OCI-LY7 (cell line): Measurements from ENCODE around the gene NOTCH4. TPM values are rescaled to one million over a fixed set of nuclear protein-coding genes. Genes with fewer than 3 reads are reported as not detected.
A peak's percentile ranks its signal among the peaks of the same experiment; 100 is the strongest.

Source experiments
- BruUV-seq: library from RNA; stranded (reverse); fragments of 400-500 nt; replicated peaks from 2 replicates; lab custom pipeline; 2021; lab: Mats Ljungman, UMichigan
- CTCF ChIA-PET: fragments of 300-600 bp; sonication (Branson Sonifier 250); formaldehyde crosslinking; loops from one replicate; lab custom pipeline; 2022; ENCODE audit warnings: antibody characterized with exemption; ENCODE audit not compliant: unreplicated experiment; lab: Charles Lee
- POLR2A ChIA-PET: fragments of 300-600 bp; sonication (Branson Sonifier 250); formaldehyde crosslinking; loops from one replicate; lab custom pipeline; 2022; ENCODE audit warnings: antibody characterized with exemption; lab: Charles Lee
- DNase-seq: peaks from one replicate; pipeline ENCODE4 v3.0.0-alpha.2; 2015; ENCODE audit warnings: low spot score
- H2AFZ ChIP-seq: fragments of 200-600 bp; sonication (generic), shearing (Covaris generic); 2 replicates; pipeline ENCODE4 v1.6.1; 2014; ENCODE audit warnings: mild to moderate bottlenecking, antibody characterized with exemption, low read length, moderate library complexity
- H3K27ac ChIP-seq: fragments of 200-600 bp; sonication (generic); 2 replicates; pipeline ENCODE4 v1.5.1; 2014; ENCODE audit warnings: mixed run types, low read depth, mild to moderate bottlenecking, moderate library complexity, low read length, inconsistent platforms; ENCODE audit not compliant: poor library complexity, severe bottlenecking
- H3K36me3 ChIP-seq: fragments of 200-600 bp; sonication (generic); 2 replicates; pipeline ENCODE4 v1.6.1; 2014; ENCODE audit warnings: mild to moderate bottlenecking, antibody characterized with exemption, low read length, moderate library complexity, mixed read lengths; ENCODE audit not compliant: insufficient read depth
- H3K4me1 ChIP-seq: fragments of 200-600 bp; sonication (generic); 2 replicates; pipeline ENCODE4 v1.5.1; 2014; ENCODE audit warnings: mild to moderate bottlenecking, low read length; ENCODE audit not compliant: insufficient read depth, poor library complexity, severe bottlenecking
- H3K4me2 ChIP-seq: fragments of 200-600 bp; sonication (generic); 2 replicates; pipeline ENCODE4 v1.6.1; 2014; ENCODE audit warnings: mild to moderate bottlenecking, low read length
- H3K4me3 ChIP-seq: fragments of 200-600 bp; sonication (generic); 2 replicates; pipeline ENCODE4 v1.5.1; 2014; ENCODE audit warnings: mild to moderate bottlenecking, low read depth, low read length; ENCODE audit not compliant: poor library complexity, severe bottlenecking
- H3K79me2 ChIP-seq: fragments of 200-600 bp; sonication (generic); 2 replicates; pipeline ENCODE4 v1.6.1; 2016; ENCODE audit warnings: low read depth, mild to moderate bottlenecking, low read length, moderate library complexity, mixed read lengths; ENCODE audit not compliant: insufficient read depth
- H3K9me2 ChIP-seq: fragments of 200-600 bp; sonication (generic); 2 replicates; pipeline ENCODE4 v1.6.1; 2016; ENCODE audit warnings: mild to moderate bottlenecking, low read length, mixed read lengths; ENCODE audit not compliant: insufficient read depth
- H3K9me3 ChIP-seq: fragments of 200-600 bp; sonication (generic); 2 replicates; pipeline ENCODE4 v1.6.1; 2014; ENCODE audit warnings: mild to moderate bottlenecking, mixed run types, low read length, mixed read lengths
- H4K20me1 ChIP-seq: fragments of 200-600 bp; sonication (generic); 2 replicates; pipeline ENCODE4 v1.6.1; 2014; ENCODE audit warnings: mild to moderate bottlenecking, antibody characterized with exemption, low read length, moderate library complexity, mixed read lengths; ENCODE audit not compliant: insufficient read depth
- CTCF ChIP-seq: fragments of 200-600 bp; sonication (generic); conservative IDR thresholded peaks from 2 replicates; pipeline ENCODE4 v1.5.1; 2014; ENCODE audit warnings: mild to moderate bottlenecking, antibody characterized with exemption, low read length, moderate library complexity, mixed read lengths
- EZH2phosphoT487 ChIP-seq: fragments of 200-600 bp; sonication (generic); IDR thresholded peaks from 2 replicates; pipeline ENCODE4 v1.6.1; 2018; ENCODE audit warnings: low read depth, borderline replicate concordance, mild to moderate bottlenecking, mixed run types, antibody characterized with exemption, low read length, moderate library complexity, mixed read lengths
- intact Hi-C: fragments of 100-400 bp; cut with micrococcal nuclease; formaldehyde crosslinking; loops from one replicate; pipeline ENCODE4 v1.10.0; 2022; ENCODE audit not compliant: unreplicated experiment
- total RNA-seq, 2 experiments: library from RNA; depleted of rRNA in 1 of 2; stranded (reverse); fragments of >200 nt in 1 of 2; shearing (Covaris generic) in 1 of 2; gene quantifications; 2 replicates each; pipeline ENCODE4 v1.2.3, GENCODE V29; 2014 to 2022

The NOTCH4 gene
- total RNA-seq, 2 experiments from 2014 or later, result 1.4 to 2.4 TPM

DNA sequence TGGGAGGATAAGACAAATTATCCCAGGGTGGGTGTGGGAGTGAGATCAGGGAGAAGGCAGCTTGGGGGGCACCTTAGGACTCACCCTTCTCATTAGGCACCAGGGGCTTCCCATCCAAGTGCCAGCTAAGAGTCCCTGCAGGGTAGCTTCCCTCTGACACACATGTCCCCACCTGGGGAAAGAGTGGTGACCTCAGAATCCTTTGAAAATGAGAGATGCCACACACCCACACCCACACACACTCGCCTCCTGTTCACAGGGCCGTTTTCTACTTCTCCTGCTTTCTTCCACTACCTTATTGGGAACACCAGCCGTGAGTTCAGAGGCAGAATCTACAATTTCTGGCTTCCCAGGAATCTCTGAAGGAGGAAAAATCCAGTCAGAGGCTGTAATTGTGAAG lies 40.8 kb downstream of the NOTCH4 start:
- H3K27ac ChIP-seq, result no peak overlapping the region
- CTCF ChIA-PET, result no interaction called here
- H3K4me1 ChIP-seq, result peaks cover 33% of the 10 kb centered on the region
- no peaks in the 10 kb centered on the region for H3K9me2 ChIP-seq
- no peak overlapping the region for H3K4me2 ChIP-seq
- H3K79me2 ChIP-seq, result no peaks in the 10 kb centered on the region; the same call in 1 of the 2 replicates
- H4K20me1 ChIP-seq, result no peaks in the 10 kb centered on the region
- DNase-seq, result no peak
- no peak overlapping the region for H2AFZ ChIP-seq
- BruUV-seq, result no TSS peak
- TF ChIP-seq EZH2phosphoT487 (no peak), CTCF (no peak)
- POLR2A ChIA-PET, result no interaction called here
- intact Hi-C loops, result no loop called here
- H3K4me3 ChIP-seq, result no peak overlapping the region
- H3K36me3 ChIP-seq, result peaks cover 57% of the 10 kb centered on the region
- no peaks in the 10 kb centered on the region for H3K9me3 ChIP-seq

- no peak overlapping the region for H3K4me2 ChIP-seq
- intact Hi-C loops, result no loop called here
- no peak for DNase-seq
- H3K9me3 ChIP-seq, result no peaks in the 10 kb centered on the region
- no peak overlapping the region for H3K27ac ChIP-seq
- H3K36me3 ChIP-seq, result peaks cover 52% of the 10 kb centered on the region
- ChIA-PET CTCF (no interaction called here), POLR2A (no interaction called here)
- no peak overlapping the region for H3K4me3 ChIP-seq
- TF ChIP-seq EZH2phosphoT487 (no peak), CTCF (no peak)
- H4K20me1 ChIP-seq, result no peaks in the 10 kb centered on the region
- H2AFZ ChIP-seq, result no peak overlapping the region
- no TSS peak for BruUV-seq
- H3K79me2 ChIP-seq, result no peaks in the 10 kb centered on the region; the same call in 1 of the 2 replicates
- H3K4me1 ChIP-seq, result peaks cover 31% of the 10 kb centered on the region
- H3K9me2 ChIP-seq, result no peaks in the 10 kb centered on the region
These were observed 41.3 kb downstream of the NOTCH4 start for GRCh38 chr6:32182555-32182981.

- DNase-seq, result no peak
- no peak overlapping the region for H3K4me2 ChIP-seq
- POLR2A ChIA-PET, result interaction anchor here (1.1 kb wide), 1 partner anchor 11 kb away, joined by 3 read pairs; the partner anchor contains the start of gene GPSM3
- no peaks in the 10 kb centered on the region for H3K9me2 ChIP-seq
- no TSS peak for BruUV-seq
- H4K20me1 ChIP-seq, result no peaks in the 10 kb centered on the region
- CTCF ChIA-PET, result no interaction called here
- no peak overlapping the region for H2AFZ ChIP-seq
- H3K36me3 ChIP-seq, result peaks cover 47% of the 10 kb centered on the region
- no peaks in the 10 kb centered on the region for H3K9me3 ChIP-seq
- H3K27ac ChIP-seq, result no peak overlapping the region
- H3K79me2 ChIP-seq, result no peaks in the 10 kb centered on the region; the same call in 1 of the 2 replicates
- peaks cover 31% of the 10 kb centered on the region for H3K4me1 ChIP-seq
- no peak overlapping the region for H3K4me3 ChIP-seq
- intact Hi-C loops, result no loop called here
- TF ChIP-seq EZH2phosphoT487 (no peak), CTCF (0 out of 2 replicates have a peak, but pooled peaks have one; percentile 21)
These were observed 41.8 kb downstream of the NOTCH4 start for GRCh38 chr6:32181915-32182529.
